ENCODE data around the gene ZNF358.

DNA sequence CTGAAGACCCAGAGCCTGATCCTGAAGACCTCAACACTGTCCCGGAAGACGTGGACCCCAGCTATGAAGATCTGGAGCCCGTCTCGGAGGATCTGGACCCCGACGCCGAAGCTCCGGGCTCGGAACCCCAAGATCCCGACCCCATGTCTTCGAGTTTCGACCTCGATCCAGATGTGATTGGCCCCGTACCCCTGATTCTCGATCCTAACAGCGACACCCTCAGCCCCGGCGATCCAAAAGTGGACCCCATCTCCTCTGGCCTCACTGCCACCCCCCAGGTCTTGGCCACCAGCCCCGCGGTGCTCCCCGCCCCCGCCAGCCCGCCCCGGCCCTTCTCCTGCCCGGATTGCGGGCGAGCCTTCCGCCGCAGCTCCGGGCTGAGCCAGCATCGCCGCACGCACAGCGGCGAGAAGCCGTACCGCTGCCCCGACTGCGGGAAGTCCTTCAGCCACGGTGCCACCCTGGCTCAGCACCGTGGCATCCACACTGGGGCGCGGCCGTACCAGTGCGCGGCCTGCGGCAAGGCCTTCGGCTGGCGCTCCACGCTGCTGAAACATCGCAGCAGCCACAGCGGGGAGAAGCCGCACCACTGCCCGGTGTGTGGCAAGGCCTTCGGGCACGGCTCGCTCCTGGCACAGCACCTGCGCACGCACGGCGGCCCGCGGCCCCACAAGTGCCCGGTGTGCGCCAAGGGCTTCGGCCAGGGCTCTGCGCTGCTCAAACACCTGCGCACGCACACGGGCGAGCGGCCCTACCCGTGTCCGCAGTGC lies 3.6 kb downstream of the ZNF358 start:
- TF ChIP-seq CTCF (conservative IDR thresholded peaks at IDR 0.05 in 1 of 2, IDR thresholded peaks at IDR 0.05 in 1 of 2; ENCODE audit: low read depth in 1 of 2, low read length in 2 of 2) (no peak), EZH2 (IDR thresholded peaks at IDR 0.05; ENCODE audit: low read length, missing control alignments) (no peak)

Data from fibroblast of lung (primary cell).